ENCODE data around the gene EXOC8.
A peak's percentile ranks its signal among the peaks of the same experiment; 100 is the strongest.

GRCh38 chr1:231322880-231323530, 14.6 kb downstream of the EXOC8 start:
- TF ChIP-seq CTCF (IDR thresholded peaks at IDR 0.05; ENCODE audit: low read length) (peak; percentile 11; the same call in 1 of the 2 replicates), EZH2 (IDR thresholded peaks at IDR 0.05; ENCODE audit: borderline replicate concordance, low read length) (no peak)
